GM11168 (cell line): Measurements from ENCODE around the gene CLCN1.

Source experiments
- in situ Hi-C: fragments of 300-500 bp; cut with MboI; formaldehyde crosslinking; loops from one replicate; pipeline ENCODE4 v1.12.0; 2022; ENCODE audit warnings: low sequenced_read_pairs; ENCODE audit not compliant: unreplicated experiment

CLCN1 gene

DNA sequence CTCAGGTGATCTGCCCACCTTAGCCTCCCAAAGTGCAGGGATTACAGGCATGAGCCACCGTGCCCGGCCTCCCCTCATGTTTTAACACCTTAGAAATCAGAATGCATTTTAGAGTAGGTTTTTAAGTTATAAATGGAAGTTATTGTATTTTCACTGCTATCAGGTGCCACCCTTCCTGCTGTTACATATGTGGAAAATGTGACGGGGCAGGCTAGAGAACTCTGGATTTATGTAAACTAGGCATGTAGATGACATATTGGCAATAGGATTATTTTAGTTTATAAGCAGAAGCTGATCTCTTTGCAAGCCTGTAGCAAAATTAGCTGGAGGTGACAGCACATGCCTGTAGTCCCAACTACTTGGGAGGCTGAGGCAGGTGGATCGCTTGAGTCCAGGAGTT, 25.6 kb upstream of the CLCN1 start:
- in situ Hi-C loops, result no loop called here

- in situ Hi-C loops, result no loop called here
Observed at GRCh38 chr7:143292876-143293275, 23.0 kb upstream of the CLCN1 start.

DNA sequence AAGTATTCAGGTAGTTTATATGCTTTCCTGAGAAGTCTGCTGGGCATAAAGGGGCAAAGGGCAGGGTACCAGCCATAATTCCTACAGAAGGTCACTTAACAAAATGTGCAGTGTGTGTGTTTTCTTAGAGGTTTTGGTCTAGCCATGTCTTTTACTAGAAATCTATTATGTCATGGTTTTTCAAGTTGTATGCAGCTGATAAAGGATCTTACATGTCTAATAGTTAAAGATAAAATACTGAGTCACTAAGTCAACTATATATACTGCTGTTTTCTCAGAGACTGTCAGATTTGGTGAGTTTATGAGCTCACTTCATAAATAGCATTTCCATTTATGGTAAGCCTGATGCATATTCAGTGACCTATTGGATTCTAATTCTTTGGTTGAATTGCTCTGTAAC, 20.0 kb upstream of the CLCN1 start:
- in situ Hi-C loops, result no loop called here

GRCh38 chr7:143296686-143297085, 19.2 kb upstream of the CLCN1 start:
- in situ Hi-C loops, result no loop called here

DNA sequence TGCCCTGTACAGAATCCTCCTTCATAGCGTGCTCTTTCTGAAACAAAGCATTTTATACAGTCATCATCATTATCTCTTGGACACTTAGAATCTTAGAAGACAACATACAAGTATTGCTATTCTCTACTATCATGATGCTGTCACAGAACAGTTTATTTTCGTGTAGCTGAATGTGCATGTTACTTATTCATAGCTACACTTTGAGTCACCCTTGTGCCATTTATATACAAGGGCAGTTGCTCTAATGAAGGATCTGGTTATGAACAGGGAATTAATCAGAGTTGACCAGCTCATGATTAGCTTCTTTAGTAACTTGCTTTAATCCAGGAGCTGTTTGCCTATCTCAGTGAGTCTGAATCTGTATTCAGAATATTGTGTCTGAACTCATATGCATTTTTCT, 16.6 kb upstream of the CLCN1 start:
- in situ Hi-C loops, result no loop called here

- in situ Hi-C loops, result no loop called here
Observed at GRCh38 chr7:143299840-143300239, 16.1 kb upstream of the CLCN1 start.

DNA sequence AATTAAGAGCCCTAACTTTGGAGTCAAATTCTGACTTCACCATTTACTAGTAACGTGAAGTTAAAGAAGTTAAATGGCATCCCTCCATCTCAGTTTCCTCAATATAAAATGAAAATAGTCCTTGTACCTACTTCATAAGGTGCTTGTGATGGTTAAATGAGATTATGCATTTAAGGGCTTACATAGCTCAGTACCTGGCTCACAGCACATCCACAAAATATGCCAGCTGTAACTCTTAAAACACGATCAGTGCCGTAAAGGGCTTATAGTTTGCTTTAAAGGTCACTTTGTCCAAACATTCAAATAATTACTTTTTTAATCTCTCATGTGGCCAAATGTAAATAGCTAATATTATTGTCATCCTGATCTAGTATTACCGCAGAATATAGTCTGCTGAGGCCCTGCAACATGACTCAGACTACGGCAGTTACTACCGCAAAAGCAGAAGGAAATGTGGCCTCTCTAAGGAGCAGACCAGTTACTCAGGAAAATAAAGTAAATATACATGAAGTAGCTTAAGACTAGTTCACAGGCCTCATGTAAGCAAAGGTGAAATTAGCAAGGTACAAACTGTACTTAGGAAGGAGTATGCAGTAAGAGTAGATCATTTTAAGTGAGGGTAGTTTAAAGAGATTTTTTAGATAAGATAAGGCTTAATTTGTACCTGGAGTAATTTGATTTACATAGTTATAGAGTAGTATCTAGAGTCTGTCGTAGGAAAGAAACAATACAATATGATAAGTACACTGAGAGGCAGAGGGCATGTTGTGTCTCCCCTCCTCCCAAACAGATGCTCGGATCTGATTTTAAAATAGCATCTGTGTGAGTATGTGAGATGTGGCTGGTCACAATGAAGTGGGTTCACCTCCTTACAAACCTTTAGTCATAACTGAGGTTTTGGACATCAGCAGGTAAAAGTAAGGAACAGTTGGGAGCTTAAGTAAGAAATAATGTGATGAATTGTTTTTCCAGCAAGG, 14.7 kb upstream of the CLCN1 start:
- in situ Hi-C loops, result no loop called here

GRCh38 chr7:143303733-143304132, 12.2 kb upstream of the CLCN1 start:
- in situ Hi-C loops, result no loop called here

DNA sequence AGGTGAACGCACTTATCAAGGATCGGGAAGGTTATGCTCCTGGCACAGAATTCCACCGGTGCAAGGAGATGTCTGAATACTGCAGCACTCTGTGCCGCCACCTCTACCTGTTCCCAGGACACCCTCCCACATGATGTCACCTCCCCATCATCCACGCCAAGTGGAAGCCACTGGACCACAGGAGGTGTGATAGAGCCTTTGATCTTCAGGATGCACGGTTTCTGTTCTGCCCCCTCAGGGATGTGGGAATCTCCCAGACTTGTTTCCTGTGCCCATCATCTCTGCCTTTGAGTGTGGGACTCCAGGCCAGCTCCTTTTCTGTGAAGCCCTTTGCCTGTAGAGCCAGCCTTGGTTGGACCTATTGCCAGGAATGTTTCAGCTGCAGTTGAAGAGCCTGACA, 11.0 kb upstream of the CLCN1 start:
- in situ Hi-C loops, result no loop called here

GRCh38 chr7:143305423-143306070, 10.4 kb upstream of the CLCN1 start:
- in situ Hi-C loops, result no loop called here

DNA sequence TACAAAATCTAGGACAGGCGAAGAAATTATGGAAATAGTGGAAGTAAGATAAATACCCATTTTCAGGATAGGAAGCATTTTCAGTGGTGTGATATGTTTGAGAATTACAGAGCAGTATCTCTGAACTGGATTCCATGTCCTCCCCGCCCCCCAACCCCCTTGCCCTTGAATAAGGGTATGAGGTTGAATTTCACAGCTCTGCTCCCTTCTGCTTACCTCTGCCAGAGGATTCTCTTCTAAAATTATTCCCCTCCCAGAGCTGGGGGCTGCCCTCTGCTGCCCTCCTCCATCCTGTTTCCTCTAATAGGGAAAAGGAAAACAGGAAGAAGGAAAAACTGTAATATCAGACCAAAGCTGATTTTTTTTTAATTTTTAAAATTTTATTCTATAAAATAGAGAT, 7.3 kb upstream of the CLCN1 start:
- in situ Hi-C loops, result no loop called here

- in situ Hi-C loops, result no loop called here
Observed at GRCh38 chr7:143314127-143314526, 1.8 kb upstream of the CLCN1 start.

DNA sequence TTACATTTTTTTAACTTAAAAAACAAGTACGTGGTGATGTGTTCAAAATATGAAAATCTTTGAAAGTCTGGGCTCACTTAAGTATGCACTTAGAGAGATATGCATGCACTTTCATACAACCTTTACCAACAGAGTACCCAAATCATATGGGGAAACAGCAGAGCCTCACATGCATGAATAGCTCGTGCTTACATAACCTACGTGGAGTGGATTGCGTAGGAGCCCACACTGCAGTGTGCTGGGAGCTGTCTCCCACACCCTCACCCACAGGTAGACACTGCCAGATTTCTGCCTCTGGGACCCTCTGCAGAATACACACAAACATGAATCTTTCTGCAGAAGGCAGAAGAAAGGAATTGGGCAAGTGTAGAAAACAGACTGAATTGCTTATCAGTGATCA, 581 bp downstream of the CLCN1 start:
- in situ Hi-C loops, result no loop called here

DNA sequence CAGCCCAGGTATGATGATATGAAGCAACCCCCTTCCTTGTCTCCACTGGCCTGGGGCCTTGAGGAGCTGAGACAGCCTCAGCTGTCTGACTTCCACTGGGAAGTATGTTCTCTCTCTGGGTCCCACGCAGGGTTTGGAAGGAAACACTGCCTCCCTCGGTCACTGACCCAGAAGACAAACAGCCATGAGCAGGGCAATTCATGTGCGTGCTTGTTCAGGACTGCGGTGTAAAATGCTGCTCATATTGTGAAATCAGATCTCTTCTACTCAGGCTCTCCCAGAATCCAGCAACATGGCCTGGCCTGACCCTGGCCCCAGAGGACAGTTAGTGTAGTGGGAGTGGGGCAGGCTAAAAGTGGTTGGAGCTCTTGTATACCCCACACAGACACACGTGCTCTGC, 2.8 kb downstream of the CLCN1 start:
- in situ Hi-C loops, result no loop called here

DNA sequence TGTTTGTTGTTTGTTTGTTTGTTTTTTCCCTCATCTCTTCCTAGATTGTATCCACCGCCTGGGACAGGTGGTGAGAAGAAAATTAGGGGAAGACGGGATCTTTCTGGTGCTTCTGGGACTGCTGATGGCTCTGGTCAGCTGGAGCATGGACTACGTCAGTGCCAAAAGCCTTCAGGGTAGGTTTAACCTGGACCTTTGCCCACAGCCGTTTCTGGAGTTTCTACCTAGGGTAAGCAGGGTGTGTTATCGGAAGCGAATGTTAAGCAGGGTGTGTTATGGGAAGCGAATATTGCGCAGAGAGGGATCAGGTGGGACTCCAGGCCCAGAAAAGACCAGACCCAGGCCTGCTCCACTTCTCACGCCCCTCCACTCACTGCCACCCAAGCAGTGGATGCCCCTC, 4.7 kb downstream of the CLCN1 start:
- in situ Hi-C loops, result no loop called here

DNA sequence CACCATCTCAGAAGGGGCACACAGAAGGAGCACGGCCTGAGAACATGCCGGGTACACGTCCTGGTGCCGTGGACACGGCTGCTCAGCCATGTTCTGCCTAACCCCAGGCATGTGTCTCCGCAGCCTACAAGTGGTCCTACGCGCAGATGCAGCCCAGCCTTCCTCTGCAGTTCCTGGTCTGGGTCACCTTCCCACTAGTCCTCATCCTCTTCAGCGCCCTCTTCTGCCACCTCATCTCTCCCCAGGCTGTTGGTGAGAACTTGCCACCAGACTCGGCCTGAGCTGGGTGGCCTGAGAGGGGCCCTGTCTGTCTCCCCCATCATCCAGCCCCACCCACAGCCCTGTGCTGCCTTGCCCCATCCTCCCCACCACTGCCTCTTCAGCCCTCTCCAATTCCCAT, 5.3 kb downstream of the CLCN1 start:
- in situ Hi-C loops, result no loop called here

DNA sequence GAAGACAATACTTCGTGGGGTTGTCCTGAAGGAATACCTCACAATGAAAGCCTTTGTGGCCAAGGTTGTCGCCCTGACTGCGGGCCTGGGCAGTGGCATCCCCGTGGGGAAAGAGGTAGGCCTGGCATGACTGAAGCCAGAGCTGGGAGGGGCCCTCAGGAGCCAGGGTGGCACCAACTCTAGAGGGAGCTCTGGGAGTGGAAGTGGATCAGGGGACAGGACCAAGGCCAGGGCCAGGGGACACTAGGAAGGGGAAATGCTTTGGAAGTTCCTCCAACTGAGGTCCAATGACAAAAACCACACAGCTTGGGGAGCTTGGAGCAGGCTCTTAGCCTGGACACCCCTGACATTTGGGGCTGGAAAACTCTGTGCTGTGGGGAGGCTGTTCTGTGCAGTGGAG, 5.8 kb downstream of the CLCN1 start:
- in situ Hi-C loops, result no loop called here

- in situ Hi-C loops, result no loop called here
Observed at GRCh38 chr7:143322760-143323633, 7.1 kb downstream of the CLCN1 start.

DNA sequence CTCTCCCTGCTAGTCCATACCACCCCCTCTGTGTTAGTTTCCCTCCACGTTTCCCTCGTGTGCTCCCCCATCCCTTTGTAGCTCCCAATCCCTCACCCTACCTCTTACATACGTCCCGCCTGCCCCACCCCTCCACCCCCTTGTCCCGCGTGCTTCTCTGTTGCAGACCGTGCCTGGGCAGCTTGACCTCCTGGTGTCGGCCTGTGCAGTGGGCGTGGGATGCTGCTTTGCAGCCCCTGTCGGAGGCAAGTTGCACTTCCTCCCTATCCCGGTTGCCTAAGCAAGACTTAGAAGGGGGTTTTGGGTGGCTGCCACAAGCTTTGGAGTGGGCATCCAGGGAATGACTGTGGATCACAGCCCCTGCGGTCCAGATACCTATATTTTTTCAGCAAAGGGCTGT, 7.7 kb downstream of the CLCN1 start:
- in situ Hi-C loops, result no loop called here

DNA sequence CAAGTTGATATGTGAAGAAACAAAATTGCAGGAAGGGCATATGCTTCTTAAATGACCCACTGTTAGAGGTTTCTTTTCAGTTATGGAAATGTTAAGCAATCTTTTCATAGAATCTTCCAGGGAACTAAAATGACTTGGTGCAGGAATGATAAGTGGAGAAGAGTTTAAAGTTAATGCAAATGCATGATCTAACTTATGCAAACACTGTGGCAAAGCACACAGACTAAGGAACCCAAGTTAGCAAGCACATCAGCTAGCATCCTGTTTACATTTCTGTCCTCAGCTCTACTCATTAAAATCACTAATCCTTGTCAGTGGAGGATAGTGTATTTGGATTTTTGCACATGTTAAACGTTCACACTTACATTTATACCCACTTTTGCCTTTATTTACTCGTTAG, 9.3 kb downstream of the CLCN1 start:
- in situ Hi-C loops, result no loop called here

DNA sequence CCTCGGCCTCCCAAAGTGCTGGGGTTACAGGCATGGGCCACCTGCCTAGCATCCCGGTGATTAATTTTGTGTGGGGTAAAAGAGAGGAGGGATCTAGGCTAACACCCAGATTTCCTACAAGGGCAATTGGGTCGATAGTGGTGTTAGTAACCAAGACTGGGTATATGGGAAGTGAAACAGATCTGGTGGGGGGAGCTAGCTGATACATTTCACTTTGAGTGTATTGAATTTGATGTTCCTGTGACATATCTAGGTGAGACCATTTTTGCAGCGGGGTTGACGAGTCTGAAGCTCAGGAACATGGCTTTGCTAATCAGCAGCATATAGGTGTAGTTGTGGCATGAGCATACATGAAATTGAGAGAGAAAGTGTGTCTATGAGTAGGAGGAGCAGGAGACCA, 12.0 kb downstream of the CLCN1 start:
- in situ Hi-C loops, result no loop called here
